ENCODE data around the gene KCNJ15. TPM values are rescaled to one million over a fixed set of nuclear protein-coding genes. Genes with fewer than 3 reads are reported as not detected.

The KCNJ15 gene
- total RNA-seq, 1 donor from 2014 or later, result 0.97 TPM

GRCh38 chr21:38220270-38220737 is 36.5 kb upstream of the KCNJ15 start:
- Mint-ChIP-seq H3K27me3 (ENCODE audit: unreplicated experiment) (no peaks in the 10 kb centered on the region), H3K27ac (ENCODE audit: unreplicated experiment) (no peak overlapping the region), H3K4me1 (ENCODE audit: unreplicated experiment) (no peaks in the 10 kb centered on the region), H3K4me3 (ENCODE audit: unreplicated experiment) (no peak overlapping the region), H3K9me3 (ENCODE audit: unreplicated experiment) (peaks cover 5% of the 10 kb centered on the region), H3K36me3 (ENCODE audit: low read depth, unreplicated experiment) (peaks cover 4% of the 10 kb centered on the region)
- TF ChIP-seq CTCF (IDR thresholded peaks at IDR 0.05; ENCODE audit: unreplicated experiment), result no peak
- DNase-seq (ENCODE audit: low spot score), result no peak

- Mint-ChIP-seq H3K27ac (ENCODE audit: unreplicated experiment) (no peak overlapping the region), H3K9me3 (ENCODE audit: unreplicated experiment) (peaks cover 5% of the 10 kb centered on the region), H3K27me3 (ENCODE audit: unreplicated experiment) (no peaks in the 10 kb centered on the region), H3K36me3 (ENCODE audit: low read depth, unreplicated experiment) (peaks cover 4% of the 10 kb centered on the region), H3K4me3 (ENCODE audit: unreplicated experiment) (no peak overlapping the region), H3K4me1 (ENCODE audit: unreplicated experiment) (no peaks in the 10 kb centered on the region)
- DNase-seq (ENCODE audit: low spot score), result no peak
- no peak for TF ChIP-seq CTCF (IDR thresholded peaks at IDR 0.05; ENCODE audit: unreplicated experiment)
These were observed 35.2 kb upstream of the KCNJ15 start for GRCh38 chr21:38221594-38221993.

DNA sequence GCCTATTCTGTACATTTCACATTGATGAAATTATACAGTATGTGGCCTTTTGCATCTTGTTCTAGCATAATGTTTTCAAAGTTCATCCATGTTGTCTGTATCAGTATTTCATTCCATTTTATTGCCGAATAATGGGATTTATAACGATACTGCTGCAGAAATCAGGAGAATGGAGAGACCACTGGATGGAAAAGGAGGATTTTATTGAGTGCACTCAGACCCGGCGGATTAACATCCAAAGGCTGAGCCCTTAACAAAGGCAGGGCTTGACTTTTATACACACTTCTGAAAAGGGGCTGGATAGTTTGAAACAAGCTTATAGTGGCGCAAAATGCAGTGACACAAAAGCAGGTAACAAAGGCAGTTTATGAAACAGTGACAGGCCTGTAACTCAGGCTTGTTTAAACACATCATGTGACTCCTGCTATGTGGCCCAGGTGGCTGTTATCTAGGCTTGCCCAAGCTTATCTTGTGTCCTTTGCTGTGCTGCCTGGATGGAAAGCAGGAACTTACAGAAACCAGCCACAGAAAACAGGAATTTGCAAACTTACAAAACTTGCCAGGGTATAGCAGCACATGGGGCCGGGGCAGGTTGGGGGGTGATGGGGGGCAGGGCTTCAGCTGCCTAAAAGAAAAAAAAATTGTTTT is 32.8 kb upstream of the KCNJ15 start:
- TF ChIP-seq CTCF (IDR thresholded peaks at IDR 0.05; ENCODE audit: unreplicated experiment), result no peak
- Mint-ChIP-seq H3K27me3 (ENCODE audit: unreplicated experiment) (peaks cover 4% of the 10 kb centered on the region), H3K4me3 (ENCODE audit: unreplicated experiment) (peak overlapping the region; percentile 19), H3K9me3 (ENCODE audit: unreplicated experiment) (peaks cover 23% of the 10 kb centered on the region), H3K27ac (ENCODE audit: unreplicated experiment) (no peak overlapping the region), H3K4me1 (ENCODE audit: unreplicated experiment) (no peaks in the 10 kb centered on the region), H3K36me3 (ENCODE audit: low read depth, unreplicated experiment) (peaks cover 11% of the 10 kb centered on the region)
- DNase-seq (ENCODE audit: low spot score), result no peak

DNA sequence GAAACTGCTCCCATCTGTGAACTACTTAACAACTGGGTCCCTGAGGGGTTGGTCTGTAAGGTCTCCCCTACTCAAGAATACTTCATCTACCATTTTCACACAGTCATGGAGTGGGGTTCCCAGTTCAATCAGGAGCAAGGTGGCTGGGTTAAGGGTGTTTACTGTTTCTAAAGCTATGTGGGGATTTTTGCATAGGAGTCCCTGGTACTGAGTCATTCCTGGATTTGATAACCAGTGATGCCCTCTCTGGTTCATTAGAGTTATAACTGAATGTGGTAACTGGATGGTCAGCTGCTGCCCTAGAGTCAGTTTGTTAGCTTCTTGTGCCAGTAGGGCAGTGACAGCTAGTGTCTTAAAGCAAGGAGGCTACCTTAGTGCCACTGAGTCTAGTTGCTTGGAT is 29.4 kb upstream of the KCNJ15 start:
- peaks cover 30% of the 10 kb centered on the region for H3K9me3 Mint-ChIP-seq (ENCODE audit: unreplicated experiment)
- H3K27me3 Mint-ChIP-seq (ENCODE audit: unreplicated experiment), result peaks cover 4% of the 10 kb centered on the region
- no peak for TF ChIP-seq CTCF (IDR thresholded peaks at IDR 0.05; ENCODE audit: unreplicated experiment)
- DNase-seq (ENCODE audit: low spot score), result no peak
- no peak overlapping the region for H3K27ac Mint-ChIP-seq (ENCODE audit: unreplicated experiment)
- H3K4me3 Mint-ChIP-seq (ENCODE audit: unreplicated experiment), result no peak overlapping the region
- no peaks in the 10 kb centered on the region for H3K4me1 Mint-ChIP-seq (ENCODE audit: unreplicated experiment)
- peaks cover 15% of the 10 kb centered on the region for H3K36me3 Mint-ChIP-seq (ENCODE audit: low read depth, unreplicated experiment)

DNA sequence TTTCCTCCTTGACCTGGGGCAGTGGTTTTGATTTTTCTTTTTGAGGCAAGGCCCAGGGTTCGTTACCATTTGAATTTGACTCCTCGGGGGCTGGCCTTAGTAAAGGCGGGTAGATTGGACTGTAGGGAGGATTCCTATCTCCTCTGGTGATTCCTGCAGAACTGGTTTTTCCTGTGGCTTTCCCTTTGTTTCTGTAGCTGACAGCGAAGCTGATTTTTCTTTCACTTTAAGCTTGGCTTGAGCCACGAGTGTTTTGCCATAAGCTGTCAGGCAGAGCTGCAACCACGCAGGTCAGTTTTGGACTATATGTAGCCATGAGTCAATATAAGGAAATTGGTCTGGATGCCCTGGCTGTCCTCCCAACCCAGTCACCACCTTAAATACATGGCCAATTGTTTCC is 28.7 kb upstream of the KCNJ15 start:
- no peak for DNase-seq (ENCODE audit: low spot score)
- H3K4me3 Mint-ChIP-seq (ENCODE audit: unreplicated experiment), result no peak overlapping the region
- H3K27ac Mint-ChIP-seq (ENCODE audit: unreplicated experiment), result no peak overlapping the region
- H3K4me1 Mint-ChIP-seq (ENCODE audit: unreplicated experiment), result no peaks in the 10 kb centered on the region
- H3K27me3 Mint-ChIP-seq (ENCODE audit: unreplicated experiment), result peaks cover 4% of the 10 kb centered on the region
- peaks cover 15% of the 10 kb centered on the region for H3K36me3 Mint-ChIP-seq (ENCODE audit: low read depth, unreplicated experiment)
- H3K9me3 Mint-ChIP-seq (ENCODE audit: unreplicated experiment), result peaks cover 30% of the 10 kb centered on the region
- TF ChIP-seq CTCF (IDR thresholded peaks at IDR 0.05; ENCODE audit: unreplicated experiment), result no peak

Measured in endothelial cell (in vitro differentiated cells).